Stimulated activated CD4-positive, alpha-beta T cell treated with anti-CD3 and anti-CD28 coated beads, TNF-alpha, amount 100 ng/mL, for 4 hours (primary cell): ENCODE measurements around the gene CNTNAP5.

Experiments
- DNase-seq, 3 experiments: peaks; one replicate each; pipeline ENCODE4 v3.0.0-alpha.2; 2020; ENCODE audit warnings: low read depth in 3 of 3

Gene CNTNAP5

DNA sequence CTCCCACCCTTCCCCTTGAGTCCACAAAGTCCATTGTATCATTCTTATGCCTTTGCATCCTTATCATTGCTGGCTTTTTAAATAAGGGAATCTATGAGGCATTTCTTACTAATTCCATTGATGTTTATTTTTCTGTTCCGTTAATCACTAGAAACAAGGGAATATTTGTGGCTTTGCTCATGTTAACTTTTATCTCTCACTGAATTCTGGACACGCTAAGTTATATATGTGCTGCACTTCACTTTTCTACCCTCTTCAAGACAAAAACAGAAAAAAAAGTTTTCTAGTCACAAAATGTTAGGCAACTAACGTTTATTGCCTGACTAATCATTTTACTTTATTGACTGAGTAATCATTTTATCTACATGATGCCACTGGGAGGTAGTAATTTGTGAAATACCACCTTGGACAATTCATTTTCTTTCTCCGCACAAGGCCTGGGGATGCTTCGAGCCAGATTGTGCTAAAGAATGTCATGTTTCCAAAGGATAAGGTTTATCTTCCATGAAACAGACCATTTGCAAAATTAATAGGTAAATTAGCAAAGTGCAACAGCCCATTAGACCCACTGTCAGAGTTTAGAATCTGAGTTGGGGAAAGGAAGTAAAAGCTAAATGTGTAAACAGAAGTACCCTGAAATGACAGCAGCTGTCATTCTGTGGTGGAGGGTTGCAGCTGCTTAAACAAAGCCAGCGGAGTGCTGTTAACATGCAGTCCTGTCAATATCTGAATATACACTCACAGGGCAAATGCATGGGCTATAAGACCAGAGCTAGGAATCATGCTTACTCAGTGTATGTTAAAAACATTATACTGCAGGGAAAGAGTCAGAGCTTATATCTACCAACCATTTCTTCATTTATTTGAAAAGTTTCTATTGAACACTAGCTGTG is 658.7 kb downstream of the CNTNAP5 start:
- no peak for DNase-seq

GRCh38 chr2:124689348-124689747 is 664.3 kb downstream of the CNTNAP5 start:
- DNase-seq = no peak

- no peak for DNase-seq
Measured at GRCh38 chr2:124692216-124692615, 667.1 kb downstream of the CNTNAP5 start.

- no peak for DNase-seq
Measured at GRCh38 chr2:124692707-124693106, 667.6 kb downstream of the CNTNAP5 start.

DNA sequence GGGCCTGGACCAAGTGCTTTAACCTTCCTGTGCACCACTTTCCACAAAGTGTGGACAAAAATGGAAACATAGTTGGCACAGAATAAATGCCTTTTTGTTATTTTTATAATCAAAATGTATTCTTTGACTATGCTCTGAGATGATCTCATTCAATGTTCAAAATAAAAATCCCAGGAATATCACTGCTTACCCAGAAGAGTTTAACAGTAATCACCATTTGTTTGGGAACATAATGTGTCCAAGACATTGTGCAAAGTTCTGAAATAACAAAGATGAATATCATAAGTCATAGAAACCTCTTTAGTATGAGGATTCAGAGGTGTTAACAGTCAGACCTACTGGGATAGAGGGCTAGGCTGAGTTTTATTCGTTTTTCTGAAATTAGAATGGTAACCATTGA is 668.1 kb downstream of the CNTNAP5 start:
- no peak for DNase-seq

- no peak for DNase-seq
Measured at GRCh38 chr2:124698979-124699565, 674.0 kb downstream of the CNTNAP5 start.

DNA sequence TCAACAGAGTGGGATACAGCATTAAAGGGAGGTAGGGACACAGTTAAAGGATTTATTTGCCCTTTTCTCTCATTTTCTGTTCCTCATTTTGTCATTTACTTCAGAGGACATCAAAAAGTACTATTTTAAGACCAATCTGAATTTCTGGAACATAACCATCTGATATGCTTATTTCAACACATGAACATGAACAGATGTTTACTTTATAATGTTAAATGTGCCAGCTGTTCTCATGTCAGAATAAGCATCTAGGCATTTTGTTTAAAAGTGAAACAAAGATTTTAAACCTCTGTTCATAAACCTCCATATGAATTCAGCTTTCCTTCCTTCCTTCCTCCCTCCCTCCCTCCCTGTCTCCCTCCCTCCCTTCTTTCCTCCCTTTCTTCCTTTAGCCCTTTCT is 677.7 kb downstream of the CNTNAP5 start:
- no peak for DNase-seq

DNA sequence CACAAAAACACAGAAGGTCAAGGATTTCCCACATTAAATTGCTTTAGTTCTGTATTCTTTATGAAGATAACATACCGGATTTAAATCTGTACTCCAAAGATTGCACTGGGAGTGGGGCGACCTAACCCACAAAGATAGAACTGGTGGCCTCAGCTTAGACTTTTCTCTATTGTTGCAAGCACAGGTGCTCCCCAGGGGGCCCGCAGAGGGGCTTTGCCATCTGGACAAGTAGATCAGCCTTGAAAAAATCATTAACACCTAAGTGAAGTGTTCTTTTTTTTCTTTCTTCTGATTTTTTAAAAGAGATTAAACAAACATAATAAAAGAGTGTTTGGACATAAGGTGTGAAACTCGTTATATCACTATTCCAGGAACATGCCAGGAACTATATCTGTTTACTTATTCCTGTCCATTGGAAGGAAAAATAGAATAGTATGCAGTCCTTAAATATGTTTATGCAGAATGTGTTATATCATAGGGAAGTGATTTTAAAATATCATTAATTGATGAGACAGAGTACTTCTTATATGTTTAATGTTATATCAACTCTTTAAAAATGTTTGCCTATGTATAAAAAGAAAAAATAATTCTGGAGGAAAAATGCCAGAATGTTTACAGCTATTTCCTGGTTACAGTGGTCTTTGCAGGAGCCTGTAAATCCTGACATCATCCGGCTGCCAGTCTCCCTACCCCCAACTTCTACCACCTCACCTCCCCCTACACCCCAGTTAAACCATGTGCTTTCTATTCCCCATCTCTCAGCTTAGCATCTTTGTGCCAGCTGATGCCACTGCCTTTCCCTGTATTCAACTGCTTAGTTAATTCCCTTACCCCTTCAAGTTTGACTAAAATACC is 679.2 kb downstream of the CNTNAP5 start:
- no peak for DNase-seq

DNA sequence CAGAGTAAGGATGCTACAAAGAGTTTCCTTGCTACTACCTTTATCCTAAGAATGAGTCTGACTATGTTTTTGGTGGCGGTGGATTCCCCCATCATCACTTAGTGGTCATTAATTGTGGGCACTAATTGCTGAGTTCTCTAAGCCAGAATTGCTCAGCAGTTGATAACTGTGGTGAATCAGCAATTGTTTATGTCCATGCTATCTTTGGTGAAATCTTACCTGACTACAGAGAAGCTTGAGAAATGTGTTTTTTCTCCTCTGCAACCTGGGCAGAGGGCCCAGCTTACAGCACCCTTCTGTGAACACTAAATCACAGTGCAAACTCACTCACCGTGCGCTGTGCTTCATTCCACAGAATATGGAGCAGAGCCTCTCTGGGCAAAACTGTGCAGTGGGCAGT is 683.6 kb downstream of the CNTNAP5 start:
- no peak for DNase-seq

- DNase-seq = no peak
Measured at GRCh38 chr2:124713969-124714368, 688.9 kb downstream of the CNTNAP5 start.

- no peak for DNase-seq
Measured at GRCh38 chr2:124725187-124725586, 700.1 kb downstream of the CNTNAP5 start.

- DNase-seq = no peak
Measured at GRCh38 chr2:124740636-124741035, 715.5 kb downstream of the CNTNAP5 start.

DNA sequence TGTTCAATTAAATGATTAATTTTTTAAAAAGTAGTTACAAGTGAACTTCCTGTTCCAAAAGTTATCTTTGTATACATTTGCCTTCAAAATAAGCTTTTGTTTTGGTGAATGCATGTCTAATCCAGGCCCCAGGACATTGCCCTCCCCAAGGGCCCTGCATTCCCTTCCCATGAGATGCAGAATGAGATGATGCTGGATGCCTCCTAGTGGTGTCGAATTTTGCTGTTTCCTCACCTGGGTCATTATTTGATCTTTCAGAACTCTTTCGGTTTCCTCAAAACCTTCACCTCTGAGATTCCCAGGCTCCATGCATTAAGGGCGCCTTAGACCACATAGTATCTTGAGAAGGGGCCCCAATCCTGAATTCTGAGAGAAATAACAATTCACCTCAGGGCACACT is 728.8 kb downstream of the CNTNAP5 start:
- no peak for DNase-seq

GRCh38 chr2:124755386-124755785 is 730.3 kb downstream of the CNTNAP5 start:
- no peak for DNase-seq

GRCh38 chr2:124756048-124756447 is 731.0 kb downstream of the CNTNAP5 start:
- no peak for DNase-seq

- DNase-seq = no peak
Measured at GRCh38 chr2:124762388-124762787, 737.3 kb downstream of the CNTNAP5 start.

DNA sequence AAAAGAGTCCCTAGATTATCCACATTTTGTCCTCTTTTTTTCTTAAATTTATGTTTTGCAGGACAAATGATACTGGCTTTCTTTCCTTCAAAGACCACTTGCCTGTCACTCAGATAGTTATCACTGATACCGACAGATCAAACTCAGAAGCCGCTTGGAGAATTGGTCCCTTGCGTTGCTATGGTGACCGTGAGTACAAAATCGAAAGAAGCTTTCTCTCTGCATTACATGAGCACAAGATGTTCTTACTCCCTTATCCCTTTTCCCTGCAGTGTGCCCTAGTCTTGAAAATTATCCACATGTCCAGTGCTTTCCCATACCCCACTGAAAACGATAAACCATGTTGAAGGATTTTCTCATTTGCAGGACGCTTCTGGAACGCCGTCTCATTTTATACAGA is 738.5 kb downstream of the CNTNAP5 start:
- no peak for DNase-seq

DNA sequence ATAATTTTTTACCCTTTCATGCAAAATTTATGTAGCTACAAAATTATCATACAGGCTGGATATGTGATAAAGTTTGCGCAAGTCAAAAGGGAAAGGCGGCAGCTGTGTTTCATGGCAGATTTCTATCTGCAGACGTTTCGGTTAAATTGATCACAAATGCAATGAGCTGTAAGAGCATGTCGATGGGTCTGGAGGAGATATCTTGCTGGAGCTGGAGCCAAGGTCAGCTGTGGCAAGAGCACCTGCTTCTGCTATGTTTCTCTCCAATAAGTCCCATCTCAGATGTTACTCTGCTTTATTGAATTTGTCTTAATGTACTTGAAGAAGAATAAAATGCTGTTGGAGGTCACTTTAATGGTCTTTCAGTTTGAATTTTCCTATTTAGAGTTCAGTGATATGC is 749.7 kb downstream of the CNTNAP5 start:
- no peak for DNase-seq

GRCh38 chr2:124776332-124776731 is 751.2 kb downstream of the CNTNAP5 start:
- no peak for DNase-seq

- no peak for DNase-seq
Measured at GRCh38 chr2:124778076-124778475, 753.0 kb downstream of the CNTNAP5 start.

GRCh38 chr2:124796647-124797046 is 771.6 kb downstream of the CNTNAP5 start:
- DNase-seq = no peak

DNA sequence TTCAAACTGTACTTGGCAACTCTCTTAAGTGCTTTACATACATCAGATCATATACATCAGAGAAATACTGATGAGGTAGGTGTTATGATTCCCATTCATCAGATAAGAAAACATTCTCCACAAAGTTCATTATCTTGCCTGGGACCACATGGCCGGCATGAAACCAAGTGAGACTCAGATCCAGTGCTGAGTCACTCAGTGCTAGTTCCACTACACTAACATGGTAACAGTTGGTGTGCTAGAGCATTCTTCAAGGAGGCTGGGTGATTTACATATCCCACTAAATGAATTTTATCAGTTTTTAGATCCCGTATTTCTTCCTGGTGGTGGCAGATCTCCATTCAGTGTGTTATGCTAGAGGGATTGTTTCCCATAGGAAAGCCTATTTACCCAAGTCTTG is 772.0 kb downstream of the CNTNAP5 start:
- no peak for DNase-seq
